Ishikawa (cell line): Measurements from ENCODE around the gene GPC6.

Experiments used
- EP300 ChIP-seq: IDR thresholded peaks from 2 replicates; pipeline ENCODE4 v1.6.1; 2012; ENCODE audit warnings: borderline replicate concordance
- FOXM1 ChIP-seq: IDR thresholded peaks from 2 replicates; pipeline ENCODE4 v1.6.1; 2012; ENCODE audit warnings: low read depth, borderline replicate concordance
- RAD21 ChIP-seq: IDR thresholded peaks from 2 replicates; pipeline ENCODE4 v1.6.1; 2012; ENCODE audit warnings: low read depth
- REST ChIP-seq: IDR thresholded peaks from 2 replicates; pipeline ENCODE4 v1.6.1; 2012; ENCODE audit warnings: low read depth, mild to moderate bottlenecking

GRCh38 chr13:94009701-94010100 is 783.1 kb downstream of the GPC6 start:
- TF ChIP-seq EP300 (no peak), REST (no peak), RAD21 (no peak), FOXM1 (no peak)
